NCI-H82 treated with DMSO at 0.1 percent for 48 hours (cell line): Measurements from ENCODE around the gene PLA1A.
"Not testable (repeated sequence)": the region's sequence is repeated elsewhere in the genome, so short reads cannot be mapped to it uniquely, and the experiment has no call there.

Experiments used
- DNase-seq: peaks from one replicate; lab custom pipeline; 2025; ENCODE audit not compliant: unreplicated experiment; lab: John Stamatoyannopoulos, UW

PLA1A gene, protein sequence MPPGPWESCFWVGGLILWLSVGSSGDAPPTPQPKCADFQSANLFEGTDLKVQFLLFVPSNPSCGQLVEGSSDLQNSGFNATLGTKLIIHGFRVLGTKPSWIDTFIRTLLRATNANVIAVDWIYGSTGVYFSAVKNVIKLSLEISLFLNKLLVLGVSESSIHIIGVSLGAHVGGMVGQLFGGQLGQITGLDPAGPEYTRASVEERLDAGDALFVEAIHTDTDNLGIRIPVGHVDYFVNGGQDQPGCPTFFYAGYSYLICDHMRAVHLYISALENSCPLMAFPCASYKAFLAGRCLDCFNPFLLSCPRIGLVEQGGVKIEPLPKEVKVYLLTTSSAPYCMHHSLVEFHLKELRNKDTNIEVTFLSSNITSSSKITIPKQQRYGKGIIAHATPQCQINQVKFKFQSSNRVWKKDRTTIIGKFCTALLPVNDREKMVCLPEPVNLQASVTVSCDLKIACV

DNA sequence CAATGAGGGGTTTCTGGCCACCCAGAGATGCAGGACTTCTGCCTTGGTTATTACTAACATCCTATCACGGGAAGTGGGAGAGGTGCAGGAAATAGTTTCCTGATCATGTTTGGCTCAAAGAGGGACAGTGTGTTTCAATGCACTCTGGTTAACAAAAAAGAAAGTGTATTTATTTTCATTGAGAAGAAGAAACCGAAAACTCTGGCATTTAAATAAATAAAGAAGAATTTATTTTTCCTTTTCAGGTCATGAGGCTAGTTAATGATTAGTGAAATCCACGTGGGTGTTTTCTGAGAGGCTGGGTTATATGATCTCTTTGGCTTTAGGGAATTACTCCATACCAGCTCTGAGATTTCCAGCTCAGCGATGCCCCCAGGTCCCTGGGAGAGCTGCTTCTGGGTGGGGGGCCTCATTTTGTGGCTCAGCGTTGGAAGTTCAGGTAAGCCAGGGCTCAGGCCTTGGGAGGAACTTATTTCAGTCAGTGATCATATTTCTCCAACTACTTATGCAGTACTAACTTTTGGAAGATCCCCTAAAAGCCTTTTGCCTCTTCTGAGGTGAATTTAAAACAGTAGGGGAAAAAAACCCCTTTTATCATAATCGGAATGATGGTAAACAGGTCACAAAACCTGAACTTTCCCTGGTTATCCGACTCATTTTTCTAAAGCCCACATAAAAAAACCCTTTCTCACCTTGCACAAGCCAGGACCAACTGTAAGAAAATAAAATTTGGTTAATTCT is at the start of gene PLA1A:
Gene PLA1A (plus strand): TSS at position 338 of the 741 bp plus-strand sequence. CDS start 29 bp downstream, at position 367.
- no peak for DNase-seq

GRCh38 chr3:119548341-119548740 is 49.3 kb upstream of the PLA1A start:
- no peak for DNase-seq

- no peak for DNase-seq
Observed at GRCh38 chr3:119550192-119550910, 47.3 kb upstream of the PLA1A start.

- no peak for DNase-seq
Observed at GRCh38 chr3:119551598-119551997, 46.1 kb upstream of the PLA1A start.

DNA sequence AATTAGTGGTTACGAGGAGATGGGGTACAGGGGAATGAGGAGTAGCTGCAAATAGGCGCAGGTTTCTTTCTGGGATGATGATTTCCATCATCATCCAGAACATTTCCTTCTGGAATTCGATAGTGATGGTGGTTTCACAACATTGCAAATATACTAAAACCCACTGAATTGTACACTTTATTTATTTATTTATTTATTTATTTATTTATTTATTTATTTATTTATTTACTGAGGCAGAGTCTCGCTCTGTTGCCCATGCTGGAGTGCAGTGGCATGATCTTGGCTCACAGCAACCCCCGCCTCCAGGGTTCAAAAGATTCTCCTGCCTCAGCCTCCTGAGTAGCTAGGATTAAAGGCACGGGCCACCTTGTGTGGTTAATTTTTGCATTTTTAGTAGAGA is 44.8 kb upstream of the PLA1A start:
- not testable (repeated sequence) for DNase-seq

DNA sequence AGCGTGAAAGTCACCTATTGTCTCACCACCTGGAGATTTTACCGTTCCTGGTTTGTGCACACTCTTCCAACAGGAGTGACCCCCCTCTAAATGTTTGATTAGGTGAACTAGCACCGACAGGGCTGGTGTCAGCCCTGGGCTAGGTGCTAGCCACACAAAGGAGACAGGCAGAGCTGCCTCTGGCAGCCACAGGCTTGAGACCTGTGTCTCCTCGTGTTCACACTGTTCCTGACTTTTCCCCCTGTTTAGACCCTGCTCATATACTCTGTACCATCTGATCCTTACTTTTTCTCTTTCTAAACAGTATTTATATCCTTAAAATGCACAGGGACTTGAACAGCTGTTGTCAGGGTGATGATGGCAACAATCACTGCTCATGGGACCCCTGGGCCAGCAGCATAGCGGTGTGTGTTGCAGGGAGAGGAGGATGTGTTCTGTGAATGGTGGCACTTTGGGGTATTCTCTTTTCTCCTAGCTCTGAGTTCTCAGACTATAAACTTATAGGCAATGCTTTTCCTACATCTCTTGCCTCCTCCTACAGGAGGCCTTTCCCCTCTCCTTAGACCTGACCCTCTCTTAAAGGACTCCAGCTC is 43.8 kb upstream of the PLA1A start:
- DNase-seq: no peak

GRCh38 chr3:119555309-119555735 is 42.4 kb upstream of the PLA1A start:
- no peak for DNase-seq

DNA sequence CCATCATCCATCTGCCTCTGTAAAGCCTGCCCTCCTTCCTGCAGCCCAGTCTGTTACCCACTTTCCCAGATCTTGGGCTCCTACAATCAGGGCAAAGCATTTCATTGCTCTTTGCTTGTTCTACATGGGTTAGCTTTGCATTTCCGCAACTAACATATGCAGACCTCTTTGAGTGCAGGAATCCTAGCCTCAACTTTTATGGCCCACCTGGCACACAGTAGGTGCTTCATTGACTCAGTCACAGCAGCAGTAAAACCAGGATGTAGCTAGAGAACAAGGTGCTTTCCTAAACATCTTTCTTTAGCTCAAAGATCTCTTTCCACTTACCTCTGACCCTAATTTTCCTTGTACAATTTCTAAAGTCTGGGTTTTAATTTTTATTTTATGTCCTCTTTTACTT is 41.8 kb upstream of the PLA1A start:
- no peak for DNase-seq

- peak; percentile 83 for DNase-seq
Observed at GRCh38 chr3:119557192-119557876, 40.4 kb upstream of the PLA1A start.

DNA sequence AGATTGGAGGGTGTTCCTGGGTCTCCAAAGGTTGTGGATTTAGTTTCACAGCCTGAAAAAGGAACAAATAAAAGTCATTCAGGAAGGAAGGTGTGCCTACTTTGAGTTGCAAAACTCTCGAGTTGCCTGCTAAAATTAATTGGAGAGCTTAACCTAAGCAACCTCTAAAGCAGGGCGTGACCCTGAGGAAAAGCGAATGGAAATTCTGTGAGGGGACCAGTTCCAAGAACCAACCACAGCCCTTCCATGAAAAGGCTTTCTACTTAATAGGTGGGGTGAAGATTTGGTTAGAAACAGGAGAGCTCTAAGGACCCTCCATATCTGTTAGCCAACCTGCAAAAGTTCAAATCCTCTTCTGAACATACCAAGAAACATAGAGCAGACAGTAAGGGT is 39.8 kb upstream of the PLA1A start:
- no peak for DNase-seq

DNA sequence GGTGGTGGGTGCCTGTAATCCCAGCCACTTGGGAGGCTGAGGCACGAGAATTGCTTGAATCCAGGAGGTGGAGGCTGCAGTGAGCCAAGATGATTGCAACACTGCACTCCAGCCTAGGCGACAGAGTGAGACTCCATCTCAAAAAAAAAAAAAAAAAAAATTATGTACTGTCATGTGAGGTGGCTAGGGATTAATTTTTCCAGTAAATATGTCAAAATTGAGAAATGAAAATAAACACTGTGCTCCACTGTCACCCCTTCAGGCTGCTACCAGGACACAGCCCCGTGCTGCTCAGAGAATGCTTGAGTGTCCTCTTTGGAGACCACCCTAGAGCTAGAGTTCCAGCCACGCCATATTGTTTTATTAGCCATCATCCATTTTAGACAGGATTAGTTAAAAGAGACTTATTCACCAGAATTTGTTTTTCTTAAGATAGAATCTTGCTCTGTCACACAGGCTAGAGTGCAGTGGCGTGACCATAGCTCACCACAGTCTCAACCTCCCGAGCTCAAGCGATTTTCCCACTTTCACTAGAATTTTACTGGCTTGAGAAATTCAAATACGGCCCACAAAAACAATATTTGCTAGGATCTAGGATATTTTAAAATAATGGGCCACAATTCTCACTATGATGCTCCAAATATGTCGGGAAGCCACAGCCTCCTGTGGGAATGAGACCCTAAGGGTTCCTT is 38.9 kb upstream of the PLA1A start:
- DNase-seq: no peak

- DNase-seq: peak; percentile 44
Observed at GRCh38 chr3:119559441-119559963, 38.2 kb upstream of the PLA1A start, which contains the start of gene CD80. TSS of gene CD80 (minus strand) at chr3:119559614. CDS start at chr3:119557728, 1,886 bp downstream.

GRCh38 chr3:119560160-119560559 is 37.5 kb upstream of the PLA1A start:
- no peak for DNase-seq

DNA sequence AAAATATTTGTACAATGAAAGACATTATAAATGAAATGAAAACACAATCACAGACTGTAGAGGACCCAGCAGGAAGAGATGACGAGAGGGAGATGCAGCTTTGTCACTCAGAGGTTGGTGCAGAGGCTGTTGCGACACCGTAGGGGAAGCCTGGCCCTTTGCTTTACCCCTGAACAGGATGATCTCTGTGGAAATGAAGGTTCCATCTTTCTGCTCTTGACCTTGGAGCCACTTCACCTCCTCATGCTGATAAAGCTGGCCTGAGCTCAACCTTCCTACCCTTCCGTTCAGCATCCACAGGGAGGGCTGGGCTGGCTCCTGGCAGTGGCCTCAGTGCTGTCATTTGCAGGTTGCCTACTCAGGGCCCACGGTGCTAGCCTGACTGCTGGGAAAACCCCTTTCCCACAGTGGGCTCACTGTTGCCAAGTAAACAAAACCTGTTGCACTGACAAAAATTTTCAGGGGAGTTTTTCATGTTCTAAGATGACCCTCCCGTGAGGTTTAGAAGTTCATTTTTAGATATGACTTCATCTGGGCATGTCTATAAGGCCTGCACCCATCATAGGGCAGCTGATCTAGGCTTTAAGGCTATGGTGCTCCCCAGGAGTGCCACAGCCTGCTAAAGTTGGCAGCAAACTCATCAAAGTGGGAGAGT is 35.3 kb upstream of the PLA1A start:
- no peak for DNase-seq

GRCh38 chr3:119563334-119563733 is 34.4 kb upstream of the PLA1A start:
- DNase-seq: not testable (repeated sequence)

DNA sequence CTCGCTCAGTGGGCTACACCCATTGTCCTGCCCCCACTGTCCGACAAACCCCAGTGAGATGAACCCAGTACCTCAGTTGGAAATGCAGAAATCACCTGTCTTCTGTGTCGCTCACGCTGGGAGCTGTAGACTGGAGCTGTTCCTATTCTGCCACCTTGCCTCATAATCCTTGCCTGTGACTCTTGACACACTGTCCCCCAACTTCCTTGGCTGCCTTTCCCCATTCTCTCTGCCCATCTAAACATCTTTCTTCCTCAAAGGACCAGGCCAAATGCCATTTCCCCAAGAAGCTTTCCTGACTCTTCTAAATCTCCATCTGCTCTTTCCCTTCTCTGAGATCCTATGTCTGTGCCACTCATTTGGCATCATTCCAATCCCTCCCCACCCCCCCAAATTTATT is 28.5 kb upstream of the PLA1A start:
- no peak for DNase-seq

DNA sequence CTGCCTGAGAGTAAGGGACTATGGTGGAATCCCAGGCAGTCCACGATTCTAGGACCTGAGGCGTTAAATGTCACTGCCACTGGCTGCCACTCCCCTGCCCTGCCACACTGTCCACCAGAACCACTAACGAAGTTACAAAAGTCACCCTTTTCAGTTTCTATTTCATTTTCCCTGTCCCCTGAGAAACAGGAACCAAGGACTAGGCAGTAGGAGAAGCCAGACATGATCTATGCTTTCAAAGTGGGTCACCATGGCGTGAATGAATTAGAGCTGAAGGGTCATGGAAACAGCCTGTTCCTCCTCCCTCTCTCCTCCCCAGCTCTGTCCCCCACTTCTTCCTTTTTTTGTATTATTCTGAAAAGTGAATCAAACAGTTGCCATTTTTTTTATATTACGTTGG is 27.5 kb upstream of the PLA1A start:
- no peak for DNase-seq

DNA sequence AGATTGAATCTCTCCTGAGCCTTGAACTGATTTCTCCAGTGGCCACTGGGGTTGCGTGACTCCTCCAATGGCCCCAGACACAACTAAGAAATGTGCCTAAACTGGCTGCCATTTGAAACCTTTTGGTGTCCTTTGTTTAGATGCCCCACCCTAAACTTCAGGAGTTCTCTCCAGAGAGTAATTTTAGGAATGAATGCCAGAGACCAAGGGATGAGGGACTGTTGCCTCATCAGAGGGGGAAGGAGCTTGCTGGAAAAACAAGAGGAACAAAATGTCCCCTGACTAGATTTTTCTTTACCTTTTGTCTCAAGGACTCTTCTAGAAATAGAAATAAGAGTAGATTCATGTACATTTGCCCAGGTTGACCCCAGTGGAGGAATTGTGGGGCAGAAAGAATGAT is 26.5 kb upstream of the PLA1A start:
- DNase-seq: no peak

DNA sequence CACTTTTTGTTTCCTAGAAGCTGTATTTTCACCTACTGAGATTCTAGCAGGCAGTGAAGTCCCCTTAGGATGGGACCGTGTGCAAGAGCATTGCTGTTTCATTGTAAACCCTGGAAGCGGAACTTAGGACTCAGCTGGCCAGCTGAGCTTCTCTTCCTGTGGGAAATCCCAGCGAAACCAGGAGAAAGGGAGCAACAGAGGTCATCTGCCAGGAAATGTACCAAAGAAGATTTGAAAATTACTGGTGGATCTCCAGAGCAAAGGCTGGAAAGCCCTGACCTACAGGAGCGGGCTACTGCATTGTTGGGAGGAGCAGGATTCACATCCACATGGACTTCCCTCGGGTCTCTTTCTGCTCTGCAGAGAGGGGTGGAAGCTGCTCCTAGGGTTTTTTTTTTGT is 26.0 kb upstream of the PLA1A start:
- no peak for DNase-seq
